ENCODE measurements around the gene RAD9A. TPM values are rescaled to one million over a fixed set of nuclear protein-coding genes. Genes with fewer than 3 reads are reported as not detected.

RAD9A gene
- total and polyA plus RNA-seq, 4 donors: 8.8 to 56.2 (median 19.8) TPM

- H3K9me3 ChIP-seq (ENCODE audit: control insufficient read depth, low read length): no peaks in the 10 kb centered on the region
- WGBS, 2 donors: 10 to 11% methylated on average over 16 of the region's 16 CpGs
- H3K27me3 ChIP-seq (ENCODE audit: control insufficient read depth in 1 of 2, insufficient read depth in 2 of 2, low read length in 1 of 2): no peaks in the 10 kb centered on the region
- H3K4me1 ChIP-seq (ENCODE audit: control insufficient read depth in 1 of 2, insufficient read depth in 2 of 2, low read length in 2 of 2): no peaks in the 10 kb centered on the region
- intact Hi-C loops (cut with DNase I): loop anchor here in 1 of 2 donors (2.0 kb wide), 1 partner anchor 17 kb away; no protein-coding TSS in a partner anchor
- ATAC-seq (ENCODE audit: low FRiP score): no peak
- DNase-seq: no peak
- peak overlapping the region in 1 of 2 donors; percentile 71 for H3K4me3 ChIP-seq (ENCODE audit: low read length in 2 of 2)
- peak overlapping the region in 1 of 2 donors; percentile 16 for H3K27ac ChIP-seq (ENCODE audit: low read depth in 1 of 2, low read length in 2 of 2)
- no peaks in the 10 kb centered on the region for H3K36me3 ChIP-seq (ENCODE audit: control insufficient read depth in 1 of 2, insufficient read depth in 2 of 2, low read length in 1 of 2)
These were observed 19.9 kb upstream of the RAD9A start for GRCh38 chr11:67371911-67372320.

GRCh38 chr11:67372321-67372992 is 19.3 kb upstream of the RAD9A start:
- Histone ChIP-seq H3K9me3 (ENCODE audit: control insufficient read depth, low read length) (no peaks in the 10 kb centered on the region), H3K4me3 (ENCODE audit: low read length in 2 of 2) (peak overlapping the region; percentile 71 to 88), H3K27me3 (ENCODE audit: control insufficient read depth in 1 of 2, insufficient read depth in 2 of 2, low read length in 1 of 2) (no peaks in the 10 kb centered on the region), H3K27ac (ENCODE audit: low read depth in 1 of 2, low read length in 2 of 2) (peak overlapping the region in 1 of 2 donors; percentile 28), H3K4me1 (ENCODE audit: control insufficient read depth in 1 of 2, insufficient read depth in 2 of 2, low read length in 2 of 2) (no peaks in the 10 kb centered on the region), H3K36me3 (ENCODE audit: control insufficient read depth in 1 of 2, insufficient read depth in 2 of 2, low read length in 1 of 2) (no peaks in the 10 kb centered on the region)
- ATAC-seq (ENCODE audit: low FRiP score) (no peak), DNase-seq (no peak)
- intact Hi-C loops (cut with DNase I): loop anchor here in 1 of 2 donors (2.0 kb wide), 1 partner anchor 18 kb away; no protein-coding TSS in a partner anchor
- WGBS, 2 donors: 0 to 1% methylated on average over 35 to 78 of the region's 78 CpGs

GRCh38 chr11:67372993-67373647 is 18.7 kb upstream of the RAD9A start, which contains the start of gene CLCF1:
Gene CLCF1 (minus strand): TSS chr11:67373598. CDS start chr11:67373539, 59 bp downstream.
- ATAC-seq (ENCODE audit: low FRiP score) (peak; percentile 71), DNase-seq (peak; percentile 84 to 89)
- Histone ChIP-seq H3K4me3 (ENCODE audit: low read length in 2 of 2) (peak within 1 kb of the TSS; percentile 71 to 88), H3K27ac (ENCODE audit: low read depth in 1 of 2, low read length in 2 of 2) (peak within 1 kb of the TSS; percentile 15 to 84), H3K4me1 (ENCODE audit: control insufficient read depth in 1 of 2, insufficient read depth in 2 of 2, low read length in 2 of 2) (no peaks in the 10 kb centered on the region), H3K36me3 (ENCODE audit: control insufficient read depth in 1 of 2, insufficient read depth in 2 of 2, low read length in 1 of 2) (no peaks in the 10 kb centered on the region), H3K9me3 (ENCODE audit: control insufficient read depth, low read length) (no peaks in the 10 kb centered on the region), H3K27me3 (ENCODE audit: control insufficient read depth in 1 of 2, insufficient read depth in 2 of 2, low read length in 1 of 2) (no peaks in the 10 kb centered on the region)
- WGBS, 2 donors: 0 to 1% methylated on average over 36 to 76 of the region's 76 CpGs
- intact Hi-C loops (cut with DNase I): loop anchor here in 1 of 2 donors (2.0 kb wide), 1 partner anchor 18 kb away; no protein-coding TSS in a partner anchor

GRCh38 chr11:67373648-67374570 is 17.9 kb upstream of the RAD9A start:
- peak overlapping the region; percentile 15 to 84 for H3K27ac ChIP-seq (ENCODE audit: low read depth in 1 of 2, low read length in 2 of 2)
- 1% methylated on average over 31 to 40 of the region's 40 CpGs for WGBS, 2 donors
- ATAC-seq (ENCODE audit: low FRiP score) (peak; percentile 76), DNase-seq (peak; percentile 91 to 96)
- intact Hi-C loops (cut with DNase I): loop anchor here in 1 of 2 donors (2.0 kb wide), 1 partner anchor 19 kb away; no protein-coding TSS in a partner anchor
- H3K4me1 ChIP-seq (ENCODE audit: control insufficient read depth in 1 of 2, insufficient read depth in 2 of 2, low read length in 2 of 2): no peaks in the 10 kb centered on the region
- no peaks in the 10 kb centered on the region for H3K27me3 ChIP-seq (ENCODE audit: control insufficient read depth in 1 of 2, insufficient read depth in 2 of 2, low read length in 1 of 2)
- no peaks in the 10 kb centered on the region for H3K36me3 ChIP-seq (ENCODE audit: control insufficient read depth in 1 of 2, insufficient read depth in 2 of 2, low read length in 1 of 2)
- H3K9me3 ChIP-seq (ENCODE audit: control insufficient read depth, low read length): no peaks in the 10 kb centered on the region
- peak overlapping the region; percentile 71 to 88 for H3K4me3 ChIP-seq (ENCODE audit: low read length in 2 of 2)

- WGBS, 2 donors: 24 to 27% methylated on average over 9 of the region's 9 CpGs
- Histone ChIP-seq H3K27ac (ENCODE audit: low read depth in 1 of 2, low read length in 2 of 2) (peak overlapping the region; percentile 6 to 28), H3K36me3 (ENCODE audit: control insufficient read depth in 1 of 2, insufficient read depth in 2 of 2, low read length in 1 of 2) (no peaks in the 10 kb centered on the region), H3K9me3 (ENCODE audit: control insufficient read depth, low read length) (no peaks in the 10 kb centered on the region), H3K4me1 (ENCODE audit: control insufficient read depth in 1 of 2, insufficient read depth in 2 of 2, low read length in 2 of 2) (no peaks in the 10 kb centered on the region), H3K4me3 (ENCODE audit: low read length in 2 of 2) (no peak overlapping the region), H3K27me3 (ENCODE audit: control insufficient read depth in 1 of 2, insufficient read depth in 2 of 2, low read length in 1 of 2) (no peaks in the 10 kb centered on the region)
- peak in 1 of 2 donors; percentile 52 for DNase-seq
- ATAC-seq (ENCODE audit: low FRiP score): no peak
- intact Hi-C loops (cut with DNase I): no loop called here
These were observed 17.1 kb upstream of the RAD9A start for GRCh38 chr11:67374571-67375281.

GRCh38 chr11:67375320-67376055 is 16.3 kb upstream of the RAD9A start:
- Histone ChIP-seq H3K27ac (ENCODE audit: low read depth in 1 of 2, low read length in 2 of 2) (no peak overlapping the region), H3K27me3 (ENCODE audit: control insufficient read depth in 1 of 2, insufficient read depth in 2 of 2, low read length in 1 of 2) (no peaks in the 10 kb centered on the region), H3K4me3 (ENCODE audit: low read length in 2 of 2) (no peak overlapping the region), H3K4me1 (ENCODE audit: control insufficient read depth in 1 of 2, insufficient read depth in 2 of 2, low read length in 2 of 2) (no peaks in the 10 kb centered on the region), H3K36me3 (ENCODE audit: control insufficient read depth in 1 of 2, insufficient read depth in 2 of 2, low read length in 1 of 2) (no peaks in the 10 kb centered on the region), H3K9me3 (ENCODE audit: control insufficient read depth, low read length) (no peaks in the 10 kb centered on the region)
- WGBS, 2 donors: 52 to 59% methylated on average over 15 of the region's 15 CpGs
- ATAC-seq (ENCODE audit: low FRiP score): no peak
- intact Hi-C loops (cut with DNase I): no loop called here
- peak in 1 of 2 donors; percentile 38 for DNase-seq

GRCh38 chr11:67376063-67376820 is 15.5 kb upstream of the RAD9A start:
- Histone ChIP-seq H3K36me3 (ENCODE audit: control insufficient read depth in 1 of 2, insufficient read depth in 2 of 2, low read length in 1 of 2) (no peaks in the 10 kb centered on the region), H3K4me3 (ENCODE audit: low read length in 2 of 2) (no peak overlapping the region), H3K9me3 (ENCODE audit: control insufficient read depth, low read length) (no peaks in the 10 kb centered on the region), H3K27me3 (ENCODE audit: control insufficient read depth in 1 of 2, insufficient read depth in 2 of 2, low read length in 1 of 2) (no peaks in the 10 kb centered on the region), H3K27ac (ENCODE audit: low read depth in 1 of 2, low read length in 2 of 2) (no peak overlapping the region), H3K4me1 (ENCODE audit: control insufficient read depth in 1 of 2, insufficient read depth in 2 of 2, low read length in 2 of 2) (no peaks in the 10 kb centered on the region)
- DNase-seq: peak in 1 of 2 donors; percentile 34
- intact Hi-C loops (cut with DNase I): no loop called here
- no peak for ATAC-seq (ENCODE audit: low FRiP score)
- 66 to 72% methylated on average over 7 of the region's 7 CpGs for WGBS, 2 donors
